ENCODE data around the gene FABP3. TPM values are rescaled to one million over a fixed set of nuclear protein-coding genes. Genes with fewer than 3 reads are reported as not detected.

Gene FABP3
- total and polyA plus RNA-seq, 2 of the 8 experiments (the other 6 are each of a cell fraction or from before 2014, with no cell fraction given): 34.8 to 43.9 TPM

DNA sequence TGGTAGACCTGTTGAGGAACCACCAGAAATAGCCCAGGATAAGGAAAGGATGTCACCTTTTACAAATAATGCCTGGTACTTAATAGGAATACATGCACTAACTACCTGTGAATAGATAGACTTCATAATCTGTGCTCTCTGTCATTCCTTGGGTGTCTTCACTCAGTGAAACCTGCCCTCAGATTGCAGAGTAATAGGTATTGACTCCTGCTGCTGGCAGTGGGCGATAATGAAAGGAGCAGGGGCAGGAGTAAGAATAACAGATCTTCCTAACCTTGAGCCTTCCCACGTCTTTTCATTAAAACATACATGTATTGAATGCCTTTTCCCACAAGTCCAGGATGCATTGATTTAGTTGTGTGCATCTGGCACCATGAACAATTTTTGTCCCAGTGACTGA, 16.4 kb downstream of the FABP3 start:
- POLR2A ChIA-PET (ENCODE audit: partially characterized antibody): interaction anchor here (1.1 to 1.6 kb wide), 2 partner anchors 17 to 72 kb away, joined by 3 to 4 read pairs; partner anchors contain the start of gene FABP3
- WGBS, 2 experiments (ENCODE audit: extremely low coverage in 1 of 2, insufficient coverage in 1 of 2, insufficient read length in 1 of 2, insufficient replicate concordance in 2 of 2, low coverage in 1 of 2, low lambda C conversion rate in 2 of 2, missing lambda C conversion rate in 1 of 2): 91% methylated on average over 2 of the region's 2 CpGs; no CpG with 5 or more reads in 1 of the 2 experiments
- no peak overlapping the region for H2BK12ac ChIP-seq (ENCODE audit: low read depth, low read length)
- H3K27ac ChIP-seq (ENCODE audit: low read depth, low read length): no peak overlapping the region
- peaks cover 0 to 2% of the 10 kb centered on the region in 2 experiments for H4K20me1 ChIP-seq (replicated peaks in 1 of 2; ENCODE audit: control insufficient read depth in 1 of 2, insufficient read depth in 2 of 2, low read length in 2 of 2)
- H2BK20ac ChIP-seq (ENCODE audit: low read length): no peak overlapping the region
- no peaks in the 10 kb centered on the region for H3K27me3 ChIP-seq (replicated peaks in 1 of 4; ENCODE audit: control insufficient read depth in 3 of 4, extremely low read depth in 1 of 4, insufficient read depth in 3 of 4, low read length in 3 of 4)
- H3K79me2 ChIP-seq (ENCODE audit: control insufficient read depth in 1 of 2, insufficient read depth in 2 of 2, low read length in 2 of 2): no peaks in the 10 kb centered on the region
- DNase-seq (ENCODE audit: low read depth in 1 of 2, low spot score in 2 of 2) (no peak), FAIRE-seq (no peak)
- no peak overlapping the region for H2AFZ ChIP-seq (ENCODE audit: low read length)
- H3K4me3 ChIP-seq (ENCODE audit: extremely low read depth in 1 of 4, insufficient read depth in 2 of 4, low read depth in 3 of 4, low read length in 4 of 4): no peak overlapping the region
- H3K4me2 ChIP-seq (ENCODE audit: insufficient read depth in 1 of 2, low read depth in 2 of 2, low read length in 2 of 2): no peak overlapping the region
- no peak overlapping the region for H3K56ac ChIP-seq (replicated peaks; ENCODE audit: insufficient read length, low read depth, low read length)
- H2BK5ac ChIP-seq (ENCODE audit: low read depth, low read length): no peak overlapping the region
- no peak overlapping the region for H3K18ac ChIP-seq (ENCODE audit: extremely low read depth, low read length)
- no peak overlapping the region for H3K14ac ChIP-seq (ENCODE audit: insufficient read length)
- no peaks in the 10 kb centered on the region for H3K23me2 ChIP-seq (ENCODE audit: low read depth, low read length)
- H2BK120ac ChIP-seq (replicated peaks; ENCODE audit: low read depth, low read length): no peak overlapping the region
- no peak overlapping the region for H4K91ac ChIP-seq (replicated peaks; ENCODE audit: insufficient read length, low read length)
- H4K8ac ChIP-seq (ENCODE audit: extremely low read depth, insufficient read depth, low read length): no peak overlapping the region
- no peaks in the 10 kb centered on the region for H3K4me1 ChIP-seq (replicated peaks in 1 of 4; ENCODE audit: control insufficient read depth in 3 of 4, insufficient read depth in 4 of 4, low read length in 3 of 4)
- H3K4ac ChIP-seq (replicated peaks; ENCODE audit: insufficient read length, low read depth, low read length): no peak overlapping the region
- no peak overlapping the region for H3K9ac ChIP-seq (replicated peaks in 1 of 4; ENCODE audit: extremely low read depth in 1 of 4, low read depth in 3 of 4, low read length in 3 of 4)
- no peak overlapping the region for H4K5ac ChIP-seq (ENCODE audit: insufficient read length, low read depth, low read length)
- H2BK15ac ChIP-seq (ENCODE audit: low read length): no peak overlapping the region
- H3K23ac ChIP-seq (ENCODE audit: insufficient read length): no peak overlapping the region
- H3K36me3 ChIP-seq (ENCODE audit: control insufficient read depth in 2 of 4, insufficient read depth in 4 of 4, low read length in 3 of 4): peaks cover 0 to 13% (median 8%) of the 10 kb centered on the region in 4 experiments; a peak in 6 of 8 replicates
- no peaks in the 10 kb centered on the region for H3K9me3 ChIP-seq (ENCODE audit: insufficient read depth in 2 of 2, low read depth in 1 of 2, low read length in 1 of 2)
- no peaks in the 10 kb centered on the region for H3K79me1 ChIP-seq (ENCODE audit: low read depth, low read length)
- CTCF ChIA-PET (ENCODE audit: partially characterized antibody): no interaction called here
- H2AK5ac ChIP-seq (ENCODE audit: low read depth, low read length): no peak overlapping the region

Measured in H1 (cell line).